ENCODE measurements around the gene USP4.
A peak's percentile ranks its signal among the peaks of the same experiment; 100 is the strongest.

USP4 gene

GRCh38 chr3:49294343-49294742, 45.5 kb downstream of the USP4 start:
- no peak for DNase-seq

DNA sequence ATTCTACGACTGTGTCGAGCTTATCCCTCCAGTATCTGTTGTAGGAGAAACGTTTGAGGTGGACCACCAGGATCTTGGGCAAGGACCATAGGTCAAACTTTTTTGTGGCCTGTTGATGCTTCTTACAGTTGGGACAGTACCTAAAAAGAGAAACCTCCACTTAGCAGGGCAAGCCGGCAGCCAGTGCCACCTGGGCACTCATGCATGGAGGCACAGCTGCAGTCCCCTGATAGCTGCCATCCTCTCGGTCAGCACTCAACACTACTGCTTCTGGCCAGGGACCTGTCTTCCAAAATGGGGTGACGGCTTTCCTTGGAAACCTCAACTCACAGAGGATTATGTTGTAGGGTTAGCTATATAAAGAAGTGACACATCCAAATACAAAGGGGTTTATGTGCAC, 55.9 kb downstream of the USP4 start:
- DNase-seq, result no peak

DNA sequence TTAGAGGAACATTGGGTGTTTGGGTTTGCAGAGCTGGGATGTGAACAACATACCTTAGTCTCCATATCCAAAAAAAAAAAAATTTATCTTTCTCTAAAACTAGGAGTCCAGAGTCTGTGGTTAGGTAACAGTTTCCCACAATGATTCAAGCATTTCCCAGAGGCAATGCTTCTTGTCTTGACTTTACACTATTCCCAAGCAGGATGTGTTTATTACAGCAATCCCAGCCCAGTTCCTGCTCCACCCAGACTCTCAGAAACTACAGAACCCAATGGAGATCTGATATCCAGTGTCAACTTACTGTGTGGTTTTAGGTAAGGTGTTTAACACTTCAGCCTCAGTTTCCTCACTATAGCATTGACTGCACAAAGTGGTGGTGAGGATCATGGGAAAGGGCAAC, 60.5 kb downstream of the USP4 start:
- no peak for DNase-seq

GRCh38 chr3:49278548-49278947, 61.3 kb downstream of the USP4 start:
- DNase-seq, result no peak

DNA sequence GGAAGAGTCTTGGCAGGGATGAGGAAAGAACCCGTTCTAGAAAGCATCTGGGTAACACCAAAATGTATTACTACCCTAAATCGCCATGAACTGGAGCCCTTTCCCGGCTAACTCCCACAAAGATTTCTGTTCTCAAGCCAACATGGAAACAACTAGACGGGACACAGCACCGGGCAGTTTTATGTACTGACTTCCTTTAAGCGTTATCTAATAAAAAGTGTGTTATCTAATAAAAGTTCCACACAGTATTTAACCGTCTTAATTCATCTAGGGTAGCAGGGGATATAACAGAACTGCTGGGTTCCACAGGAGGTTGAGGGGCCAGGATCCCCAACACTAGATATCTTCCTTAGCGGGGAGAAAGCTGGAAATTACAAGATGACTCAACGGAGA, 62.5 kb downstream of the USP4 start:
- no peak for DNase-seq

GRCh38 chr3:49276475-49277382, 63.1 kb downstream of the USP4 start, which contains the start of gene C3orf62:
TSS of gene C3orf62 (minus strand) at chr3:49277232. CDS start at chr3:49276872, 360 bp downstream.
- DNase-seq, result peak; percentile 70

DNA sequence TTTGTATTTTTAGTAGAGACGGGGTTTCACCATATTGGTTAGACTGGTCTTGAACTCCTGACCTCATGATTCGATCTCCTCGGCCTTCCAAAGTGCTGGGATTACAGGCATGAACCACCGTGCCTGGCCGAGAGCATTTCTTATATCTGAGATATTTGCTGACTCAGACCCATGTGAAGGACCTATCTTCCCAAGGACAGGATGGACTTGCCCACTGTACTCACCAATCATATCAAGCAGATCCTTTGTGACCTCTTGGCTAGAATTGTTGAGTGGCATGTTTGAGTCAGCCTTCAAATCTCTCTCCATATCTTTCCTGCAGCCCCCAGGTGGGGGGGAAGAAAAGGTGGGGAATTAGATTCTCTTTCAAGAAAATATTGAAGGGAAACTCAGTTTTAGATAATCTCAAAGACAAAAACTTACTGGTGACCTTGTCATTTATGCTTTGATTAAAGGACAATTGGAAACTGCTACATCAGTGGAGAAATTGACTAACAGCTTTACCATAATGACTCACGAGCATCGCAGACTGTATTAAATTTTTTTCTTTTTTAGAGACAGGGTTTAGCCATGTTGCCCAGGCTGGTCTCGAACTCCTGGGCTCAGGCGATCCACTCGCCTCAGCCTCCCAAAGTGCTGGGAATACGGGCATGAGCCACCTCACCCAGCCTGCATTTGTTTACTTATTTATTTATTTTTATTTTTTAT, 65.9 kb downstream of the USP4 start:
- DNase-seq, result no peak

DNA sequence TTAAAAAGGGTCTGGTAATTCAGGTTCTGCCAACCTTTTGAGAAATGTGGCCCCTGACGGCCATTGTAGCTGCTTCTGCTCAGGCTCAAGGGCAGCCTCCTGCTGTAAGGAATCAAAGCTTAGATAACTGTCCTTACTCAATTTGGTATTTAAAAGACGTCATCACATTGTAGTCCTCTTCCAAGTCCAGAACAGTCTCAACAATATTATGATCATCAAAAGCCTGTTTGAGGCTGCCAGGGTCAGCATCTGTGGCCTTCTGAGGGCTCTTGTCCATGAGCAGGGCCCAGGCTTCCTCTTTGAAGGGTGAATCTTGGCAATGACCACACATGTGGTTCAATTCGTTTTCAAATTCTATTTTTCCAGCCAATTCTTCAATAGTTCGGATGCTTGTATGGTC, 68.8 kb downstream of the USP4 start:
- no peak for DNase-seq

DNA sequence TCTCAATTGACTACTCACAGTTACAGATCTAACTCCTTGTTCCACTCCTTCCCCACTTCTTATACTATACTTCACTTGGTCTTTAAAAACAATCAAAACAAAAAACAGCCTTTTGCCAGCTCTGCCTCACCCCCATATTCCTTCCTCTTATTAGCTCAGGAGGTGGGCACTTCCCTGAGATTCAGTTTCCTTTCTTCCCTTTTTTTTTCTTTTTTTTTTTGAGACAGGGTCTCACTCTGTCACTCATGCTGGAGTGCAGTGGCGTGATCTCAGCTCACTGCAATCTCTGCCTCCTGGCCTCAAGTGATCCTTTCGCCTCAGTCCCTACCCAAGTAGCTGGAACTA, 69.7 kb downstream of the USP4 start:
- DNase-seq, result no peak

- DNase-seq, result no peak
These were observed 70.3 kb downstream of the USP4 start for GRCh38 chr3:49269443-49270155.

- DNase-seq, result no peak
These were observed 73.3 kb downstream of the USP4 start for GRCh38 chr3:49266410-49267095.

GRCh38 chr3:49265661-49266386, 74.0 kb downstream of the USP4 start:
- no peak for DNase-seq

DNA sequence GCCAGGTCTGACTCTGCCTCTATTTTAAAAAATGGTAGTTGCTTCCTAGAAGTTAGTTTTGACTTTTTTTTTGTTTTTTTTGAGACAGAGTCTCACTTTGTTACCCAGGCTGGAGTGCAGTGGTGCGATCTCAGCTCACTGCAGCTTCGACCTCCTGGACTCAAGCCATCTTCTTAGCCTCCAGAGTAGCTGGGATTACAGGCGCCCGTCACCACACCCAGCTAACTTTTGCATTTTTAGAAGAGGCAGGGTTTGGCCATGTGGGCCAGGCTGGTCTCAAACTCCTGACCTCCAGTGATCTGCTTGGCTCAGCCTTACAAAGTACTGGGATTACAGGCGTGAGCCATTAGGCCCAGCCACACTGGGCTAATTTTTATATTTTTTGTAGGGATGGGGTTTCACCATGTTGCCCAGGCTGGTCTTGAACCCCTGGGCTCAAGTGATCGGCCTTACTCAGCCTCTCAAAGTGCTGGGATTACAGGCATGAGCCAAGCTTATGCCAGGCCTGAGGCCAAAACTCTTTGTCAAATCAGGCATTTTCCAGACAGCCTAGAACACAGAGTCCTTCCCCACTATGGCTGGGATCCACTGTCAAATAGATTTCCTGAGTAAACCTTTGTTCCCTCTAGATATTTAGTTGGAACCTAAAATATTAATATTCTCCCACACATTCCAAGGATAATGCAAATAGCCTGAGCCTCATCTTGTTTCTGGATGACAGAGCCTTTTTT, 76.5 kb downstream of the USP4 start:
- no peak for DNase-seq

- DNase-seq, result no peak
These were observed 79.0 kb downstream of the USP4 start for GRCh38 chr3:49260806-49261324.

- DNase-seq, result no peak
These were observed 82.7 kb downstream of the USP4 start for GRCh38 chr3:49257187-49257586.

GRCh38 chr3:49255718-49256511, 83.9 kb downstream of the USP4 start:
- DNase-seq, result no peak

DNA sequence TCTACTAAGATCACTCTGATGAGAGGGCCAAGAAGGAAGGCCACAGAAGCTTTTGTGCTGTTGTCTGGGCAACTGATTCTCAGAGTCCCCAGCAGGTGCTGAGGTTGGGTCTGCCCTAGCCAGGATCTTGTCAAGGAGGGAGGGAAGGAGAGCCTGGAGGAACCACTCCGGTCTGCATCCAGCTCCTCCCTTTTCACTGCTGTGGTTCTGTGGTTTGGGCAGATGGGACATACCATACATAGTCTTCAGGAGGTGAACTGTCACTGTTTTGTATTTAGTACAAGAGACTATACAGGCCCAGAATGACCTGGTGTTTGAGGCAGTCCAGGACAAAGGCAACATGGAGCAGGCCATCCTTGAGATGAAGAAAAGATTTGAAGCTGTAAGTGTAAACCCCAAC, 84.7 kb downstream of the USP4 start:
- no peak for DNase-seq

DNA sequence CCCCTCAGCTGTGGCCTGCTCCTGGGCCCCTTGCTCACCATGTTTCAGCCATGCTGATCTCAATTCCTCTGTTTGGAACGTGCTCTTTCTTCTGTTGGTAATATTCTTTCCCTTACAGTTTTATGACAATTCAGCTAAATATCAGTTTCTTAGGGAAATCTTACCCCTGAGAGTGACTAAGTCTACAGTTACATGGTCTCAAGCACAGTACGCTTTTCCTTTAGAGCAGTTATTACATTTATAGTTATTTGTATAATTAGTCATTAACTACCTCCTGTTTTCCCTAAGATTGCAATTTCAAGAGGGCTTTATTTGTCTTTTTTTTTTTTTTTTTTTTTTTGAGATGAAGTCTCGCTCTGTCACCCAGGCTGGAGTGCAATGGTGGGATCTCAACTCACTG, 86.3 kb downstream of the USP4 start:
- no peak for DNase-seq

GRCh38 chr3:49248840-49249227, 91.0 kb downstream of the USP4 start:
- peak; percentile 5 for DNase-seq

DNA sequence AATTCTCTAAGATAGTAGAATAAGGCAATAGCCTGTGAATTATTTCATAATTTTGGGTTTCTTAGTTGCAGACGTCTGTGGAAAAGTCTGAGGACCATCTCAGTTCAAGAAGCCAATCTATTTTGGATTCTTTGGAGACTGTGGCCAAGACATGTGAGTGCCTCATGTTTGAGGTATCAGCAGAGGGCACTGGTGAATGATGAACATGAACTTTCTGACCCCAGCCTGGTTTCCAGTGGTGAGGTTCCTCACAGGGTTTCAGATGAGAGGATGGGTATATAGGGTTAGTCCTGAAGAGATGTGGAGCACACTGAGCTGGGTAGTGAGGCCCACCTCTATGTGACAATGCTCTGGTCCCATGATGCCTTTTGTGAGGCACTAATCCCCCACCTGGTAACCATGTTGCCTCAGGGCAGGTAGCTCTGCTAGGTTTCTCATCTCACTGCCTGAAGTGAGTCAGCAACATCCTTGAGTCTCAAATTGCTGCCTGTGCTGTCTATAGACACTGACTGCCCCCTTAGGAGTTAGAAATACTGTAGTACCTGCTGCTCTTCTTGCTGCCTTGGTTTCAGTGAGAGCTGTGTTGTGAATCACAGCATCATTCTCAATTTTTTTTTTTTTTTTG, 95.2 kb downstream of the USP4 start:
- DNase-seq, result no peak

Measured in CD4-positive, alpha-beta T cell treated with Interleukin-10 for 1 hour (primary cell).